DND-41 (cell line): ENCODE data around the gene OVCH1.

Experiments used
- CTCF ChIP-seq: IDR thresholded peaks from 2 replicates; pipeline ENCODE4 v1.5.1; 2012; ENCODE audit warnings: borderline replicate concordance, low read length, moderate library complexity, mild to moderate bottlenecking; ENCODE audit not compliant: poor library complexity, severe bottlenecking; ENCODE audit errors: extremely low read depth
- EZH2 ChIP-seq: IDR thresholded peaks from 3 replicates; pipeline ENCODE4 v1.6.1; 2012; ENCODE audit warnings: borderline replicate concordance, low read depth, mild to moderate bottlenecking, moderate library complexity, low read length, inconsistent platforms; ENCODE audit not compliant: severe bottlenecking

GRCh38 chr12:29402437-29402836 is 95.0 kb downstream of the OVCH1 start:
- TF ChIP-seq EZH2 (no peak), CTCF (no peak)
